ENCODE results near the gene DROSHA.

DNA sequence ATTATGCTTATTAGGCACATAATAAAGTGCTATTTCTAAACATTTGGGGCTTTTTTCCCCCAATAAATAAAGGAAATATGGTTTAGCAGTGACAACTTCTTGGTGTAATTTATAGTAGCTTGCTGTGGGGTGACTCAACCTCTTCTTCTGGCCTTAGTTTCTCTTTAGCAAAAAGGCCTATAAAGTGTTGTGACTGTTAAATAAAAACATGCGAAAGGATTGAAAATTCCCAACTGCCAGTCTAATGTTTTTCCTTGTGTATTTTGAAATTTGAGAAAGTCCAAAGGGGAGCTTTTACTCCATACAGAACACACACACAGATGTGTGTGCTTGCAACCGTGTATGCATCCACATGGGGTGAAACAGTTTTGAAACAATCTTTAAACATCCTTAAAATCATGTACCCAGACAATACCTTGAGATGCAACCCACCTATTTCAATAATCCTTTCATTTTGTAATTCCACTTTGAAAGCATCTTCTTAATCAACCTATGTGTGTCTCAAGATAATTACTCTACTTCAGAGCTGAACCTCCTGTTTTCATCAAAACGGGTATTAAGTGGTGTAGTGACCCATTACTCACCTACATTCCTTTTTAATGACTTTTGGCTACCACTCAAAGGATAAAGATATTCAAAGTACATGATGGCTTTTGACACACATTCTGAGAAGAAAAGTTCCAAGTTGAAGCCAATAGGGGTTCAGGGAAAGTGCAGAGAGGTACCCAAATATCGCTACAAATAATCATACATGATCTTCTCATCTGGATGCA lies 123.8 kb downstream of the DROSHA start:
- TF ChIP-seq EZH2 (IDR thresholded peaks at IDR 0.05; ENCODE audit: borderline replicate concordance, low read depth, low read length, severe bottlenecking) = no peak
- TF ChIP-seq, protein P1, sequence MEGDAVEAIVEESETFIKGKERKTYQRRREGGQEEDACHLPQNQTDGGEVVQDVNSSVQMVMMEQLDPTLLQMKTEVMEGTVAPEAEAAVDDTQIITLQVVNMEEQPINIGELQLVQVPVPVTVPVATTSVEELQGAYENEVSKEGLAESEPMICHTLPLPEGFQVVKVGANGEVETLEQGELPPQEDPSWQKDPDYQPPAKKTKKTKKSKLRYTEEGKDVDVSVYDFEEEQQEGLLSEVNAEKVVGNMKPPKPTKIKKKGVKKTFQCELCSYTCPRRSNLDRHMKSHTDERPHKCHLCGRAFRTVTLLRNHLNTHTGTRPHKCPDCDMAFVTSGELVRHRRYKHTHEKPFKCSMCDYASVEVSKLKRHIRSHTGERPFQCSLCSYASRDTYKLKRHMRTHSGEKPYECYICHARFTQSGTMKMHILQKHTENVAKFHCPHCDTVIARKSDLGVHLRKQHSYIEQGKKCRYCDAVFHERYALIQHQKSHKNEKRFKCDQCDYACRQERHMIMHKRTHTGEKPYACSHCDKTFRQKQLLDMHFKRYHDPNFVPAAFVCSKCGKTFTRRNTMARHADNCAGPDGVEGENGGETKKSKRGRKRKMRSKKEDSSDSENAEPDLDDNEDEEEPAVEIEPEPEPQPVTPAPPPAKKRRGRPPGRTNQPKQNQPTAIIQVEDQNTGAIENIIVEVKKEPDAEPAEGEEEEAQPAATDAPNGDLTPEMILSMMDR (IDR thresholded peaks at IDR 0.05; ENCODE audit: extremely low read depth in 1 of 2, insufficient read depth in 1 of 2, low read depth in 1 of 2, low read length in 2 of 2) = no peak

All from endothelial cell of umbilical vein (primary cell).